GM12891 (cell line): ENCODE results near the gene CLPTM1L.
A peak's percentile ranks its signal among the peaks of the same experiment; 100 is the strongest.
"Not testable (repeated sequence)": the region's sequence is repeated elsewhere in the genome, so short reads cannot be mapped to it uniquely, and the experiment has no call there.

Experiments used
- DNase-seq: peaks from one replicate; pipeline ENCODE4 v3.0.0; 2011; ENCODE audit warnings: low spot score; ENCODE audit not compliant: insufficient read length
- FAIRE-seq: peaks from 2 replicates; lab custom pipeline; 2011; peaks lifted over from hg19 to GRCh38; lab: Jason Lieb, UNC
- PAX5 ChIP-seq: IDR thresholded peaks from 2 replicates; pipeline ENCODE4 v1.6.1; 2011; ENCODE audit warnings: low read length, moderate library complexity, mild to moderate bottlenecking; ENCODE audit not compliant: insufficient read depth, severe bottlenecking
- POLR2A ChIP-seq: IDR thresholded peaks from 2 replicates; pipeline ENCODE4 v1.6.1; 2011; ENCODE audit warnings: low read depth, low read length, control low read depth
- POLR2AphosphoS5 ChIP-seq: IDR thresholded peaks from 2 replicates; pipeline ENCODE4 v1.6.1; 2011; ENCODE audit warnings: low read depth, low read length, control low read depth
- POU2F2 ChIP-seq: IDR thresholded peaks from 2 replicates; pipeline ENCODE4 v1.6.1; 2011; ENCODE audit warnings: low read depth, mild to moderate bottlenecking, control low read depth, low read length, moderate library complexity
- SPI1 ChIP-seq: IDR thresholded peaks from 2 replicates; pipeline ENCODE4 v1.6.1; 2011; ENCODE audit warnings: low read depth, low read length, control low read depth
- TAF1 ChIP-seq: IDR thresholded peaks from 2 replicates; pipeline ENCODE4 v1.6.1; 2011; ENCODE audit warnings: low read depth, low read length, control low read depth

The CLPTM1L gene

DNA sequence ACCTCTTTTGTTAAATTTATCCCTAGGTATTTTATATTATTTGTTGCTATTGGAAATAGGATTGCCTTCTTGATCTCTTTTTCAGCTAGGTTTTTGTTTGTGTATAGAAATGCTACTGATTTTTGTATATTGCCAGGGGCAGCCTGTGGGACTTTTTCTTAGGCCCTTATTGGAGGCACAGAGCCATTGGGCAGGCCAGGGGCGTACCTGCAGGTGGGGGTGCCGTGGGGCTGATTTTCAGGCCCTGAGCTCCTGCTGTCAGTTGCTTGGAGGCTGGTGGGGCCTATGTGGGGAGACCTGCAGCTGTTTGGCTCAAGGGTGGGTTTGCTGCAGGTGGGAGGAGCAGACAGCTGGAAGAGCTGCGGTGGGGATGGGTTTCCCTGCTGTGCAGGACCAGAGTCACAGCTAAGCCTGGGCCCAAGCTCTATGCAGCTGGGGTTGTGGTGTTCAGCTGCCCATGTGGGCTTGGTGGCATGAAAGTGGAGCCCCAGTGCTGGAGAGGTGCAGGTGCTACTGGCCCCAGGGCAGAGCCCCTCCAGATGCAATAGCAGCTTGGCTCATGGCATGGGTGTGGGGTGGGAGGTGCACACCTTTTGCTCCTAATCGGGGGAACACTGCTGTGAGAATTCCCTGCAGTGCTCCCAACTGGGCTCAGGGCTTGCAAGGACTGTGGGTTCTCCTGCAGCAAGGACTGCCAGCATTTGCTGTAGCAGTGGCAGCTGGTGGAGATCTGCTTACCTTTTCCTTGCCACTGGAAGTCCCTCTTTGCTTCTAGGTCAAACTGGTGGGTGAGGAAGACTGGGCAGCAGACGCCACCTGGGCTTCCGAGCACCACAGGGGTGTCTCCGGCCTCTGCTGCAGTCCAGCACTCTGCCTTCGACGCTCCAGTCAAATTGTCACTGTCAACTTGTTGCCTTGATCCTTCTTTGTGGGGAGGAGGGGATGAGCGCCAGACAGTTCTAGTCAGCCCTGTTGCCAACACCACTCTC is 7.6 kb upstream of the CLPTM1L start:
- DNase-seq (no peak), FAIRE-seq (no peak)
- TF ChIP-seq POLR2A, result no peak
- TF ChIP-seq PAX5, result no peak
- no peak for TF ChIP-seq POU2F2
- no peak for TF ChIP-seq POLR2AphosphoS5
- TF ChIP-seq SPI1, result no peak

DNA sequence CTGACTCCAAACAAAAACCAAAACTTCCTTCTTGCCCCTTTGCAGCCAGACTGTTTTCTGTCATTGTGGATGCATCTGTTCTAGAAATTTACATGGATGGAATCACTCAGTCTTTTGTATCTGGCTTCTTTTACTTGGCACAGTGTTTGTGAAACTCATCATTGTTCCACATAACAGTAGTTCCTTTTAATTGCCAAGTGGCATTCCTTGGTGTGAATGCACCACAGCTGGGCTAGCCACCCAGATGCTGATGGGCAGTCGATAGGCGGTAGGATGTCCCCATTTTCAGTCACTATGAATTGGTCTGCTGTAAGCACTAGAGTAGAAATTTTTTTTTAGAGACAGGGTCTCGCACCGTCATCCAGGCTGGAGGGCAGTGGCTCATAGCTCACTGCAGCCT is 6.3 kb upstream of the CLPTM1L start:
- no peak for FAIRE-seq
- TF ChIP-seq POLR2A (no peak), PAX5 (no peak), POLR2AphosphoS5 (no peak), TAF1 (no peak), SPI1 (no peak), POU2F2 (no peak)

DNA sequence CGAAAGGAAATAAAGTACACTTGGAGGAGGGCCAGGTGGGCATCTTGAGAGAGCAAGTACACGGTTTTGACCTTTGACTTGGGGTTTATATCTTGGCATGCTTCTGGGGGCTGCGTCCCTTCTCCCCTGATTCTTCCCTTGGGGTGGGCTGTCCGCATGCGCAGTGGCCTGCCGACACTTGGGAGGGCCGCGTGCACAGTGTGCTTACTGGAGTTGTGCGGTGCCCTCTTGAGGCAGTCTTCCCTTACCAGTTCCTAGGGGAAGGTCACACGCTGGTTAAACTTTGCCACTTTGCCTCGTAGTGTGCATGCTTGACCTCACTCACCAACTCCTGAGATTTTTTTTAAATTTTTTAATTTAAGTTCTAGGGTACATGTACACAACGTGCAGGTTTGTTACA is 4.3 kb upstream of the CLPTM1L start:
- FAIRE-seq (no peak), DNase-seq (no peak)
- no peak for TF ChIP-seq PAX5
- no peak for TF ChIP-seq TAF1
- TF ChIP-seq POU2F2, result no peak
- TF ChIP-seq POLR2A, result no peak
- no peak for TF ChIP-seq POLR2AphosphoS5
- TF ChIP-seq SPI1, result no peak

More for the DNA sequence above, 6.3 kb upstream of the CLPTM1L start:
- DNase-seq, result no peak

DNA sequence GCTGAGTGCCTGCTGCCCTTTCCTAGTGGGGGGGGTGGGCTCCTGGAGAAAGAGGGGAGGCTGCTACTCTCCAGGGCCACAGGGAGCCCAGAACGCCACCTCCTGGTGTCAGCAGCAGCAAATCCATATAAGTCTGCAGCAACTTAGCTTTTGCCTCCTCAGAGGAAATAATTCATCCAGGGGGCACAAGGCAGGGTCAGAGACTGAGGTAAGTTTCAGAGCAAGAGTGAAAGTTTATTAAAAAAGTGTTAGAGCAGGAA is 4.0 kb upstream of the CLPTM1L start:
- TF ChIP-seq POU2F2, result no peak
- TF ChIP-seq POLR2A, result no peak
- no peak for FAIRE-seq
- DNase-seq, result no peak

DNA sequence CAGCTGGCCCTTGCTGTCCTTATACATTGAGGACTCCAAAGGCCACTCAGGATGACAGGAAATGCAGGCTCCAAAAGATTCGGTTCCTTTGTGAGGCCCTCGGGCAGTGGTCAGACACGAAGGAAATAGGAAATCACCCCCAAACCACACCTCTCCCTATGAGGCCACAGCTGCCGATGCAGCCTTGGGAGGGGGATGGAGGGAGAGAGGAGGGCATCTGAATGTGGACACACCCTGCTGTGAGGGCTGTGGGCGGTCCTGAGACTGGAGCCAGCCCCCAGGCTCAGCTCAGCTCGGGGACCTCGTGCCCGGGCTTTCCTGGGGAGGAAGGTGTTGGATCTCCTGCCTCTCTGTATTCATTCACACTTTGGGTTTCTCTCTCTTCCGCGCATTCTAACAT is 2.7 kb upstream of the CLPTM1L start:
- TF ChIP-seq PAX5 (no peak), POU2F2 (no peak), SPI1 (no peak), POLR2AphosphoS5 (no peak), POLR2A (no peak), TAF1 (no peak)
- FAIRE-seq (no peak), DNase-seq (no peak)

DNA sequence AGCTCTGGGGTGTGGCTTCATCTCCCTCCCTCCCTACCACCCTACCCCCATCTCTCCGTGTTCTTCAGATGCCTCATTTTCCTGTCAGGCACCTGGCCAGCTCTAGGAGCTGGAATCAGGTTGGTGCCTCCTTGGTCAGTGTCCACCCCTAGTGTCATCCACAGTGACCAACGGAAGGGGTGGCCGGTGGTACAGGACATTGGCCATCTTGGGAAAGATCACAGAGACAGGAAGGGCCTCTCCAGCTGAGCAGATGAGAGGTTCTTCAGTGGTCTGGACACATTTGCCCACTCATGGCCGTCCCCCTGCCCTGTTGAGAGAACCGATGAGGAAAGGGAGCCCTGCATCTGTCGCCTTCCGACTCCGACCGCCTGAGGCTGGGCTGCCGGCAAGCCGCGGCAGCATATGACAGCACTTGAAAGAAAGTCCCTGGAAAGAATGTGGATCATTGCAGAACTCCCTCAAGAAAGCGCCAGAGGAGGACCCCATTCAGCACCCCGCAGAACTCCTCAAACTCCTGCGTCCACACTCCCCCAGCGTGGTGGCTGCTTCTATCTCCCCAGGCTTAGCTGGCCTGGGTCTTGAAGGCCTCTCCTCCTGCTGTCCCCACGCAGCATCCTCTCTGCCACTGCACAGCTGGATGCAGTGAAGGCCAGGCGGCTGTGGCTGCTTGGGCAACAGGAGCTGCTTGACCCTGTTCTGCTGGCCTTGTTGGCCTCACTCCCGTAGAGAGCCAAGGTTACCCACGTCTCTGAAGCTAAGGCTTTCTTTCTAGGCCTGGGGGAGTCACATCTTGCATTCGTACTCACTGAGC is 1.9 kb upstream of the CLPTM1L start:
- no peak for FAIRE-seq

DNA sequence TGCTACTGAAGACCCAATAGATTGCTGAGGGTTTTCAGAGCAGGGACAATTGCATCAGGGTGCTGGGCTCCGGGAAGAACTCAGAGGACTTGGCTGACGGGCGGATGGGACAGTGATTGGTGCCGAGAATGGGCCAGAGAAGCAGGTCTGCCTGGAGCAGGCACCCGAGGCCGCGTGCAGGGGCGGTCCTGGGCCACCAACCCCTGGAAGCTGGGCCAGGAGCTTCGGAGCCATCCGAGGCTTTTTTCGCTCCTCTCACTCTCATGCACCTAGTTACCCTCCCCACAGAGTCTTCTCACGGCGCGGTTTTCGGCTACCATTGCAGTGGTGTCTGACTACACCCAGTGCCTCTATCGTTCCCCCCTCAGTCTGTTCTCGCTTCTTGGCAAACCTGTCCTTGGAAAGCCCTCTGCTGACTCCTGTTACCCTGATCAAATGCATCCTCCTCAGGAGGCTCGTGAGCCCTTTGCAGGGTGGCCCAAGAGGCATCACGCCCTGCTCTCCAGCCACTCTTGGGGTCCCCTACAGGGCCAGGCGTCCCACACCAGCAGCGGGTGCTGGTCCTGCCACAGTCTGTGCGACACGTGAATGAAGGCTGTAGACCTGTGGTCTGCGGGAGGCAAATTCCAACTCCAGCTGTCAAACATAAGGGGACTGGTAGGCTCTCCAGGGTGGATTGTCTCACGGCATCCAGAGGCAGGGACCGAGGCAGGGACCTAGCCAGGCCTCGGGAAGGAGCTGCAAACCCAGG is 1.2 kb upstream of the CLPTM1L start:
- FAIRE-seq, result no peak
- no peak for TF ChIP-seq SPI1
- TF ChIP-seq POLR2AphosphoS5, result no peak
- no peak for TF ChIP-seq POLR2A
- TF ChIP-seq POU2F2, result no peak
- TF ChIP-seq PAX5, result no peak
- no peak for TF ChIP-seq TAF1
- no peak for DNase-seq

More for the DNA sequence above, 1.9 kb upstream of the CLPTM1L start:
- TF ChIP-seq POLR2AphosphoS5 (no peak), POU2F2 (no peak), POLR2A (no peak), TAF1 (no peak), PAX5 (no peak), SPI1 (no peak)
- DNase-seq, result no peak

DNA sequence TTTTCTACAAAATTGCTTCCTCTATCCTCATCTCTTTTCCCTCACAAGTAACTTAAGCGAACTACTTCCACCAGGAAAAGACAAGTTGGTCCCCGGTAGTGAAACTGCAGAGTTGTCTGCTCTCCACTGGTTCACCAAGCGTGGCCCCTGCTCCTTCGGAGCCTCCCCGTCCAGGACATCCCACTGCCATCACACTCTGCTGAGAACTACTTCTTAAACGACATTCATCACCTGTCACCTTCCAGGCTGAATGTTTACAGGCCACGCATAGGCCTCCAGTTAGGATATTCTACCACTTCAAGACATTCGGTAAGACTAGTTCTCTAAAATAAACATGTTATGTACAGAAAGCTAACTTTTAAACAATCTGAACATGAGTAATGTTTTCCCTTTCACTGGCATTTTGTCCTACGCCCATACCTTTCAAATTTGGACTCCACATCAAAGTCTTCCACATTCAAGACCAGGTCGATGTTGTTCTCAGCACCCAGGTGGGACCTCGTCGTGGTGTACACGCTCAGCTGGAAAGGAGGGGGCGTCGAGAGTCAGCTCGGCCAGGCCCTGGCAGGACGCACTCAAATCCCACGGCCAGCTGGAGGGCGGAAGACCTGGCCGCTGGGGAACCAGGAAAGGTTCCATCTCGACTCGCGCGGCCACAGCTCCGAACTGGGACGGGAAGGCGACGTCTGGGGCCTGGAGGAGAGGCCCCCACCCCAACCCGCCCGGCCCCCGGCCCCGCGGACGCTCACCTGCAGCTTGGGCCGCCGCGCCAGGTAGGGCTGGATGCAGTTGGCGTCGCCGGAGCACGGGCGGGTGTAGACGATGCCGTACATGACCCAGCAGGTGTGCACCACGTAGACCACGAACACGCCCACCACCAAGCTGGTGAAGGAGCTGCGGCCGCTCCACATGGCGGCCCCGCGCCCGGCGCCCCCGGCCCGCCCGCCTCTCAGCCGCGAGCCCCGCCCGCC is 683 bp downstream of the CLPTM1L start:
- peak; percentile 81 for FAIRE-seq
- no peak for DNase-seq
- TF ChIP-seq PAX5, result no peak

DNA sequence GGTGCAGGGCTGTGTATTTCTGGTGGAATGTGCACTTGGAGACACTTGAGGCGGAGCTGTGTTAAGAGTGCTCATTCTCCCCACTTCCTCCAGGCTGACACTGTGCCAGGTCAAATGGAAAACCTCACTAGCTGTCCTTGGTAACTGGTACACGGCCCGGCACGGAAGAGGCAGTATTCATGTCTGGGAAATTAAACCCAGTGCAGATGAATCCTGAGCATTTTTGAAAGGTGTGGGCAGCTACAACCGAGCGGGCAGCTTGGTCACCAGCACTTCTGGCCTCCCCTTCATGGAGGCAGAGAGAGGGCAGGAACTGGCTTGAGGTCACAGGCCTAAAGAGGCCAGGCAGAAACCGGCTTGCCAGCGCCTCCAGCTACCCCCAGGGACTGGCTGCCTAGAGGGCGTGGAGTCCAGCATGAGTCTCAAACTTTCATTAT is 1.6 kb downstream of the CLPTM1L start:
- DNase-seq (no peak), FAIRE-seq (no peak)
- TF ChIP-seq PAX5 (no peak), POU2F2 (no peak)

DNA sequence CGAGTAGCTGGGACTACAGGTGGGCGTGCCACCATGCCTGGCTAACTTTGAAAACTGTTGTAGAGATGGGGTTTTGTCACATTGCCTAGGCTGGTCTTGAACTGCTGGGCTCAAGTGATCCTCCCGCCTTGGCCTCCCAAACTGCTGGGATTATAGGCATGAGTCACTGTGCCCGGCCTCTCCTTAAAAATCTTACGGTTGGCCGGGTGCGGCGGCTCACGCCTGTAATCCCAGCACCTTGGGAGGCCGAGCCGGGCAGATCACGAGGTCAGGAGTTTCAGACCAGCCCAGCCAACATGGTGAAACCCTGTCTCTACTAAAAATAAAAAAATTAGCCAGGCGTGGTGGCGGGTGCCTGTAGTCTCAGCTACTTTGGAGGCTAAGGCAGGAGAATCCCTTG is 2.2 kb downstream of the CLPTM1L start:
- not testable (repeated sequence) for FAIRE-seq, DNase-seq
